HEK293 (cell line): Measurements from ENCODE around the gene IL2.

Experiments
- CTCF ChIA-PET: fragments of 350-600 bp; formaldehyde crosslinking; extraction: SDS; loops from one replicate; lab custom pipeline; 2021; ENCODE audit warnings: antibody characterized with exemption; lab: Yijun Ruan, JAX
- POLR2A ChIA-PET: fragments of 300-600 bp; formaldehyde crosslinking; extraction: SDS; loops from one replicate; lab custom pipeline; 2020; ENCODE audit warnings: antibody characterized with exemption, inconsistent platforms; lab: Yijun Ruan, JAX
- H3K27ac ChIP-seq: fragments of 200-500 bp; sonication (Bioruptor generic); 2 replicates; pipeline ENCODE4 v1.5.1; 2014; ENCODE audit warnings: low read depth, low read length, control low read depth, inconsistent platforms; ENCODE audit errors: extremely low read depth
- H3K36me3 ChIP-seq, 2 experiments: fragments of 200-500 bp in 1 of 2; sonication (Bioruptor generic) in 1 of 2; 1 replicate in 1 of 2; 2 replicates in 1 of 2; pipeline ENCODE4 v1.5.1; 2014 to 2017; ENCODE audit warnings: inconsistent platforms in 2 of 2, low read length in 2 of 2; ENCODE audit not compliant: control insufficient read depth in 2 of 2, insufficient read depth in 1 of 2
- H3K4me1 ChIP-seq: fragments of 200-500 bp; sonication (Bioruptor generic); 2 replicates; pipeline ENCODE4 v1.5.1; 2014; ENCODE audit warnings: mild to moderate bottlenecking, low read length, inconsistent platforms; ENCODE audit not compliant: control insufficient read depth, insufficient read depth
- H3K4me3 ChIP-seq: 2 replicates; pipeline ENCODE4 v1.5.1; 2011; ENCODE audit warnings: low read depth, mild to moderate bottlenecking, control low read depth, low read length, moderate library complexity
- H3K9me3 ChIP-seq: fragments of 200-500 bp; sonication (Bioruptor generic); 2 replicates; pipeline ENCODE4 v1.5.1; 2014; ENCODE audit warnings: low read depth, low read length, inconsistent platforms; ENCODE audit not compliant: control insufficient read depth, insufficient read depth
- FEZF1 ChIP-seq: fragments of 450-650 bp; formaldehyde crosslinking; IDR thresholded peaks from 2 replicates; pipeline ENCODE4 v1.5.1; 2016; ENCODE audit warnings: missing biosample characterization, missing genetic modification characterization
- GLIS1 ChIP-seq: fragments of 450-650 bp; formaldehyde crosslinking; IDR thresholded peaks from 2 replicates; pipeline ENCODE4 v1.5.1; 2016; ENCODE audit warnings: missing biosample characterization, missing genetic modification characterization
- MEIS1 ChIP-seq: sonication (generic); formaldehyde crosslinking; IDR thresholded peaks from 2 replicates; pipeline ENCODE4 v1.8.1; 2022; ENCODE audit warnings: missing genetic modification reagents, mild to moderate bottlenecking, borderline replicate concordance
- WT1 ChIP-seq: fragments of 450-650 bp; formaldehyde crosslinking; IDR thresholded peaks from 2 replicates; pipeline ENCODE4 v1.5.1; 2016; ENCODE audit warnings: missing biosample characterization, missing genetic modification characterization
- ZBTB17 ChIP-seq: fragments of 450-650 bp; formaldehyde crosslinking; IDR thresholded peaks from 2 replicates; pipeline ENCODE4 v1.5.1; 2016; ENCODE audit warnings: missing biosample characterization, missing genetic modification characterization
- ZEB2 ChIP-seq: fragments of 450-650 bp; formaldehyde crosslinking; IDR thresholded peaks from 2 replicates; pipeline ENCODE4 v1.5.1; 2016; ENCODE audit warnings: missing biosample characterization, missing genetic modification characterization
- ZIC2 ChIP-seq: fragments of 450-650 bp; formaldehyde crosslinking; IDR thresholded peaks from 2 replicates; pipeline ENCODE4 v1.5.1; 2016; ENCODE audit warnings: missing biosample characterization, missing genetic modification characterization
- ZNF114 ChIP-seq: fragments of 450-650 bp; formaldehyde crosslinking; IDR thresholded peaks from 2 replicates; pipeline ENCODE4 v1.5.0; 2017; ENCODE audit warnings: missing biosample characterization, missing genetic modification characterization
- ZNF2 ChIP-seq: fragments of 450-650 bp; formaldehyde crosslinking; IDR thresholded peaks from 2 replicates; pipeline ENCODE4 v1.5.1; 2016; ENCODE audit warnings: missing biosample characterization, missing genetic modification characterization
- ZNF24 ChIP-seq: fragments of 450-650 bp; formaldehyde crosslinking; IDR thresholded peaks from 2 replicates; pipeline ENCODE4 v1.5.1; 2016; ENCODE audit warnings: missing biosample characterization, missing genetic modification characterization
- ZNF302 ChIP-seq: fragments of 450-650 bp; formaldehyde crosslinking; IDR thresholded peaks from 2 replicates; pipeline ENCODE4 v1.5.1; 2016; ENCODE audit warnings: missing biosample characterization, missing genetic modification characterization, low read depth
- ZNF366 ChIP-seq: fragments of 450-650 bp; formaldehyde crosslinking; conservative IDR thresholded peaks from 2 replicates; pipeline ENCODE4 v1.5.1; 2016; ENCODE audit warnings: missing biosample characterization, missing genetic modification characterization
- ZNF529 ChIP-seq: fragments of 450-650 bp; formaldehyde crosslinking; IDR thresholded peaks from 2 replicates; pipeline ENCODE4 v1.5.1; 2017; ENCODE audit warnings: missing genetic modification characterization, missing biosample characterization; ENCODE audit not compliant: insufficient replicate concordance
- ZNF626 ChIP-seq: fragments of 450-650 bp; sonication (Bioruptor Pico); formaldehyde crosslinking; IDR thresholded peaks from 2 replicates; pipeline ENCODE4 v1.5.1; 2018; ENCODE audit warnings: missing biosample characterization, missing genetic modification characterization, inconsistent platforms
- ZNF654 ChIP-seq: fragments of 450-650 bp; formaldehyde crosslinking; IDR thresholded peaks from 2 replicates; pipeline ENCODE4 v1.5.1; 2016; ENCODE audit warnings: low read depth, missing biosample characterization, missing genetic modification characterization
- ZNF664 ChIP-seq: fragments of 450-650 bp; formaldehyde crosslinking; IDR thresholded peaks from 2 replicates; pipeline ENCODE4 v1.5.1; 2016; ENCODE audit warnings: missing biosample characterization, missing genetic modification characterization
- TF ChIP-seq, protein P1 (sequence below): fragments of 450-650 bp; IDR thresholded peaks from 2 replicates; pipeline ENCODE4 v1.5.1; 2018; ENCODE audit warnings: missing biosample characterization, missing genetic modification characterization
- TF ChIP-seq, protein P2 (sequence below): fragments of 450-650 bp; formaldehyde crosslinking; IDR thresholded peaks from 2 replicates; pipeline ENCODE4 v1.5.1; 2016; ENCODE audit warnings: missing biosample characterization, missing genetic modification characterization
- TF ChIP-seq, protein P3 (sequence below): fragments of 450-650 bp; formaldehyde crosslinking; IDR thresholded peaks from 2 replicates; pipeline ENCODE4 v1.5.1; 2016; ENCODE audit warnings: missing biosample characterization, missing genetic modification characterization
- TF ChIP-seq, protein P4 (sequence below): fragments of 450-650 bp; formaldehyde crosslinking; IDR thresholded peaks from 2 replicates; pipeline ENCODE4 v1.5.1; 2017; ENCODE audit warnings: missing biosample characterization, missing genetic modification characterization
- TF ChIP-seq, protein P5 (sequence below): fragments of 450-650 bp; formaldehyde crosslinking; IDR thresholded peaks from 2 replicates; pipeline ENCODE4 v1.5.1; 2017; ENCODE audit warnings: missing biosample characterization, missing genetic modification characterization
- TF ChIP-seq, protein P6 (sequence below): fragments of 450-650 bp; formaldehyde crosslinking; IDR thresholded peaks from 2 replicates; pipeline ENCODE4 v1.5.1; 2016; ENCODE audit warnings: missing biosample characterization, missing genetic modification characterization
- TF ChIP-seq, protein P7 (sequence below): fragments of 450-650 bp; formaldehyde crosslinking; IDR thresholded peaks from 2 replicates; pipeline ENCODE4 v1.5.1; 2016; ENCODE audit warnings: missing biosample characterization, missing genetic modification characterization

Gene IL2

DNA sequence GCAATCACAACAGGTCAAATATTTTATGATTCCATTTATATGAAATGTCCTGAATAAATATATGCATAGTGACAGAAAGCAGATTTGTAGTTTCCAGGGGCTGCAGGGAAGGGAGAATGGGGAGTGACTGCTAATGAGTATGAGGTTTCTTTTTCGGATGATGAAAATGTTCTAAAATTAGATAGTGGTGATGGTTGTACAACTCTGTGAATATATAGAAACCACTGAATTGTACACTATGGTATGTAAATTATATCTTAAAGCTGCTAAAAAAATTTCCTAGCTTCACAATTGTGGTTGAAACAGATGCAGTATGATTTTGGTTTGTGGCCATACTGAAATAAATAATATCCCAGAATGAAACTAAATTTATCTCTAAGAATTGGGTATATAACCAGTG lies 12.9 kb upstream of the IL2 start (continued):
- TF ChIP-seq, protein P1, sequence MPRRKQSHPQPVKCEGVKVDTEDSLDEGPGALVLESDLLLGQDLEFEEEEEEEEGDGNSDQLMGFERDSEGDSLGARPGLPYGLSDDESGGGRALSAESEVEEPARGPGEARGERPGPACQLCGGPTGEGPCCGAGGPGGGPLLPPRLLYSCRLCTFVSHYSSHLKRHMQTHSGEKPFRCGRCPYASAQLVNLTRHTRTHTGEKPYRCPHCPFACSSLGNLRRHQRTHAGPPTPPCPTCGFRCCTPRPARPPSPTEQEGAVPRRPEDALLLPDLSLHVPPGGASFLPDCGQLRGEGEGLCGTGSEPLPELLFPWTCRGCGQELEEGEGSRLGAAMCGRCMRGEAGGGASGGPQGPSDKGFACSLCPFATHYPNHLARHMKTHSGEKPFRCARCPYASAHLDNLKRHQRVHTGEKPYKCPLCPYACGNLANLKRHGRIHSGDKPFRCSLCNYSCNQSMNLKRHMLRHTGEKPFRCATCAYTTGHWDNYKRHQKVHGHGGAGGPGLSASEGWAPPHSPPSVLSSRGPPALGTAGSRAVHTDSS (tag by site-specific recombination): no peak
- TF ChIP-seq, protein P2, sequence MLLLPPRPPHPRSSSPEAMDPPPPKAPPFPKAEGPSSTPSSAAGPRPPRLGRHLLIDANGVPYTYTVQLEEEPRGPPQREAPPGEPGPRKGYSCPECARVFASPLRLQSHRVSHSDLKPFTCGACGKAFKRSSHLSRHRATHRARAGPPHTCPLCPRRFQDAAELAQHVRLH (tag by site-specific recombination): no peak
- TF ChIP-seq ZNF654 (tag by site-specific recombination) (no peak), ZIC2 (tag by site-specific recombination) (no peak), ZNF24 (tag by site-specific recombination) (no peak), ZNF366 (tag by site-specific recombination) (no peak)

DNA sequence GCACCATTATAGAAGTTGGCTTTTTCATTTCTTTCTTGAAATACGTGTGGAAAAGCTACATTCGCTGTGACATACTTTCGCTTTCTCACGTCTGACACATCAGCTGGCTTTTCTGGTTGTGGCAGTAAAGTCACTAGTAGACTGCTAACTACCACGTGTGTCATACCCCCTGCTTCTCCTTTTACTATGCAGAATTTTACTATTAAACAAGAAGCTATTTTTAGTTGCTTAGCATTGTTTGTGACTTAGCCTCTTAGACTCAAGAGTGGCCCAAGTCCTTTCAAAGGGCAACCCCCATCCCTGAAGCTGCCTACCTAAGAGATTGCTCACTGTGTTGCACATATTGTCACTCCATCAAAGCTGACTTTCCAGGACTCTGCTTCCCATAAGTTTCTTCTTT lies 2.1 kb upstream of the IL2 start:
- H3K4me3 ChIP-seq: peak overlapping the region; percentile 15
- CTCF ChIA-PET: interaction anchor here (1.1 kb wide), 1 partner anchor 119 kb away, joined by 3 read pairs; no protein-coding TSS in a partner anchor
- H3K4me1 ChIP-seq: no peaks in the 10 kb centered on the region

More for the DNA sequence above, 2.1 kb upstream of the IL2 start:
- Histone ChIP-seq H3K9me3 (no peaks in the 10 kb centered on the region), H3K36me3 (no peaks in the 10 kb centered on the region), H3K27ac (no peak overlapping the region)
- TF ChIP-seq WT1 (tag by site-specific recombination) (no peak), GLIS1 (no peak), ZBTB17 (tag by site-specific recombination) (no peak), MEIS1 (no peak), ZNF114 (tag by site-specific recombination) (no peak), ZEB2 (tag by site-specific recombination) (no peak), ZNF664 (tag by site-specific recombination) (no peak), FEZF1 (tag by site-specific recombination) (no peak), ZNF2 (tag by site-specific recombination) (no peak), ZNF529 (tag by site-specific recombination) (no peak), ZNF626 (tag by site-specific recombination) (no peak), ZNF302 (tag by site-specific recombination) (no peak)
- TF ChIP-seq, protein P3, sequence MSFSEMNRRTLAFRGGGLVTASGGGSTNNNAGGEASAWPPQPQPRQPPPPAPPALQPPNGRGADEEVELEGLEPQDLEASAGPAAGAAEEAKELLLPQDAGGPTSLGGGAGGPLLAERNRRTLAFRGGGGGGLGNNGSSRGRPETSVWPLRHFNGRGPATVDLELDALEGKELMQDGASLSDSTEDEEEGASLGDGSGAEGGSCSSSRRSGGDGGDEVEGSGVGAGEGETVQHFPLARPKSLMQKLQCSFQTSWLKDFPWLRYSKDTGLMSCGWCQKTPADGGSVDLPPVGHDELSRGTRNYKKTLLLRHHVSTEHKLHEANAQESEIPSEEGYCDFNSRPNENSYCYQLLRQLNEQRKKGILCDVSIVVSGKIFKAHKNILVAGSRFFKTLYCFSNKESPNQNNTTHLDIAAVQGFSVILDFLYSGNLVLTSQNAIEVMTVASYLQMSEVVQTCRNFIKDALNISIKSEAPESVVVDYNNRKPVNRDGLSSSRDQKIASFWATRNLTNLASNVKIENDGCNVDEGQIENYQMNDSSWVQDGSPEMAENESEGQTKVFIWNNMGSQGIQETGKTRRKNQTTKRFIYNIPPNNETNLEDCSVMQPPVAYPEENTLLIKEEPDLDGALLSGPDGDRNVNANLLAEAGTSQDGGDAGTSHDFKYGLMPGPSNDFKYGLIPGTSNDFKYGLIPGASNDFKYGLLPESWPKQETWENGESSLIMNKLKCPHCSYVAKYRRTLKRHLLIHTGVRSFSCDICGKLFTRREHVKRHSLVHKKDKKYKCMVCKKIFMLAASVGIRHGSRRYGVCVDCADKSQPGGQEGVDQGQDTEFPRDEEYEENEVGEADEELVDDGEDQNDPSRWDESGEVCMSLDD: no peak
- TF ChIP-seq, protein P4, sequence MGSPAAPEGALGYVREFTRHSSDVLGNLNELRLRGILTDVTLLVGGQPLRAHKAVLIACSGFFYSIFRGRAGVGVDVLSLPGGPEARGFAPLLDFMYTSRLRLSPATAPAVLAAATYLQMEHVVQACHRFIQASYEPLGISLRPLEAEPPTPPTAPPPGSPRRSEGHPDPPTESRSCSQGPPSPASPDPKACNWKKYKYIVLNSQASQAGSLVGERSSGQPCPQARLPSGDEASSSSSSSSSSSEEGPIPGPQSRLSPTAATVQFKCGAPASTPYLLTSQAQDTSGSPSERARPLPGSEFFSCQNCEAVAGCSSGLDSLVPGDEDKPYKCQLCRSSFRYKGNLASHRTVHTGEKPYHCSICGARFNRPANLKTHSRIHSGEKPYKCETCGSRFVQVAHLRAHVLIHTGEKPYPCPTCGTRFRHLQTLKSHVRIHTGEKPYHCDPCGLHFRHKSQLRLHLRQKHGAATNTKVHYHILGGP (tag by site-specific recombination): no peak
- TF ChIP-seq, protein P5, sequence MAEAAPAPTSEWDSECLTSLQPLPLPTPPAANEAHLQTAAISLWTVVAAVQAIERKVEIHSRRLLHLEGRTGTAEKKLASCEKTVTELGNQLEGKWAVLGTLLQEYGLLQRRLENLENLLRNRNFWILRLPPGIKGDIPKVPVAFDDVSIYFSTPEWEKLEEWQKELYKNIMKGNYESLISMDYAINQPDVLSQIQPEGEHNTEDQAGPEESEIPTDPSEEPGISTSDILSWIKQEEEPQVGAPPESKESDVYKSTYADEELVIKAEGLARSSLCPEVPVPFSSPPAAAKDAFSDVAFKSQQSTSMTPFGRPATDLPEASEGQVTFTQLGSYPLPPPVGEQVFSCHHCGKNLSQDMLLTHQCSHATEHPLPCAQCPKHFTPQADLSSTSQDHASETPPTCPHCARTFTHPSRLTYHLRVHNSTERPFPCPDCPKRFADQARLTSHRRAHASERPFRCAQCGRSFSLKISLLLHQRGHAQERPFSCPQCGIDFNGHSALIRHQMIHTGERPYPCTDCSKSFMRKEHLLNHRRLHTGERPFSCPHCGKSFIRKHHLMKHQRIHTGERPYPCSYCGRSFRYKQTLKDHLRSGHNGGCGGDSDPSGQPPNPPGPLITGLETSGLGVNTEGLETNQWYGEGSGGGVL: no peak
- TF ChIP-seq, protein P6, sequence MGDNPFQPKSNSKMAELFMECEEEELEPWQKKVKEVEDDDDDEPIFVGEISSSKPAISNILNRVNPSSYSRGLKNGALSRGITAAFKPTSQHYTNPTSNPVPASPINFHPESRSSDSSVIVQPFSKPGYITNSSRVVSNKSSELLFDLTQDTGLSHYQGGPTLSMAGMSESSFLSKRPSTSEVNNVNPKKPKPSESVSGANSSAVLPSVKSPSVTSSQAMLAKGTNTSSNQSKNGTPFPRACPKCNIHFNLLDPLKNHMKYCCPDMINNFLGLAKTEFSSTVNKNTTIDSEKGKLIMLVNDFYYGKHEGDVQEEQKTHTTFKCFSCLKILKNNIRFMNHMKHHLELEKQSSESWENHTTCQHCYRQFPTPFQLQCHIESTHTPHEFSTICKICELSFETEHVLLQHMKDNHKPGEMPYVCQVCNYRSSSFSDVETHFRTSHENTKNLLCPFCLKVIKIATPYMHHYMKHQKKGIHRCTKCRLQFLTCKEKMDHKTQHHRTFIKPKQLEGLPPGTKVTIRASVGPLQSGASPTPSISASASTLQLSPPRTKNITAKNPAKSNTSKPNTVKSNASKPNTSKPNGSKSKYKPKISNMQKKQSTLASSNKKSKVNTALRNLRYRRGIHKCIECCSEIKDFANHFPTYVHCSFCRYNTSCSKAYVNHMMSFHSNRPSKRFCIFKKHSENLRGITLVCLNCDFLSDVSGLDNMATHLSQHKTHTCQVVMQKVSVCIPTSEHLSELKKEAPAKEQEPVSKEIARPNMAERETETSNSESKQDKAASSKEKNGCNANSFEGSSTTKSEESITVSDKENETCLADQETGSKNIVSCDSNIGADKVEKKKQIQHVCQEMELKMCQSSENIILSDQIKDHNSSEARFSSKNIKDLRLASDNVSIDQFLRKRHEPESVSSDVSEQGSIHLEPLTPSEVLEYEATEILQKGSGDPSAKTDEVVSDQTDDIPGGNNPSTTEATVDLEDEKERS (tag by site-specific recombination): no peak
- TF ChIP-seq, protein P7, sequence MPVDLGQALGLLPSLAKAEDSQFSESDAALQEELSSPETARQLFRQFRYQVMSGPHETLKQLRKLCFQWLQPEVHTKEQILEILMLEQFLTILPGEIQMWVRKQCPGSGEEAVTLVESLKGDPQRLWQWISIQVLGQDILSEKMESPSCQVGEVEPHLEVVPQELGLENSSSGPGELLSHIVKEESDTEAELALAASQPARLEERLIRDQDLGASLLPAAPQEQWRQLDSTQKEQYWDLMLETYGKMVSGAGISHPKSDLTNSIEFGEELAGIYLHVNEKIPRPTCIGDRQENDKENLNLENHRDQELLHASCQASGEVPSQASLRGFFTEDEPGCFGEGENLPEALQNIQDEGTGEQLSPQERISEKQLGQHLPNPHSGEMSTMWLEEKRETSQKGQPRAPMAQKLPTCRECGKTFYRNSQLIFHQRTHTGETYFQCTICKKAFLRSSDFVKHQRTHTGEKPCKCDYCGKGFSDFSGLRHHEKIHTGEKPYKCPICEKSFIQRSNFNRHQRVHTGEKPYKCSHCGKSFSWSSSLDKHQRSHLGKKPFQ (tag by site-specific recombination): no peak
- POLR2A ChIA-PET: no interaction called here
